GM12865 (cell line): ENCODE measurements around the gene KCNK18.

ENCODE experiments used
- DNase-seq: peaks from one replicate; pipeline ENCODE4 v3.0.0; 2010; ENCODE audit warnings: low read depth
- H3K4me3 ChIP-seq: 2 replicates; pipeline ENCODE4 v1.5.1; 2011; ENCODE audit warnings: mild to moderate bottlenecking, low read depth, low read length, control low read depth
- TF ChIP-seq, protein P1 (sequence below): IDR thresholded peaks from 2 replicates; pipeline ENCODE4 v1.5.1; 2011; ENCODE audit warnings: low read length, control low read depth, low read depth, inconsistent platforms; ENCODE audit not compliant: insufficient read depth; ENCODE audit errors: missing control alignments

Gene KCNK18

DNA sequence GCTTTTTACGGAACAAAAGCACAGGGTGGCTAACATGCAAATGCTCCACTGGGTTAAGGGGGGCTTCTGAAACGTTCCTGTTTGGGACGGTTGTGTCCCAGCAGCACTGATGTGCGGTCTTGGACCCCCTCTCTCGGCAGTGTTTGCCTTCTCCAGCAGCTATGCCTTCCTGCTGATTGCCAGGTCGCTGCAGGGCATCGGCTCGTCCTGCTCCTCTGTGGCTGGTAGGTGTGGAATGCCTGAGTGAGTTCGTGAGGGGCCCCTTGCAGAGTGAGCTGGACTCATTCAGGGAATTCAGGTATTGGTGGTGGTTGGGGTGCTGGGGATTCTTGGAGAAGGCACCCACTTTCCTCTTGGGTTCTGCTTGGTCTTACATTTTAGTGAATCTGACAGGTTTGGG lies 56.6 kb downstream of the KCNK18 start:
- TF ChIP-seq, protein P1, sequence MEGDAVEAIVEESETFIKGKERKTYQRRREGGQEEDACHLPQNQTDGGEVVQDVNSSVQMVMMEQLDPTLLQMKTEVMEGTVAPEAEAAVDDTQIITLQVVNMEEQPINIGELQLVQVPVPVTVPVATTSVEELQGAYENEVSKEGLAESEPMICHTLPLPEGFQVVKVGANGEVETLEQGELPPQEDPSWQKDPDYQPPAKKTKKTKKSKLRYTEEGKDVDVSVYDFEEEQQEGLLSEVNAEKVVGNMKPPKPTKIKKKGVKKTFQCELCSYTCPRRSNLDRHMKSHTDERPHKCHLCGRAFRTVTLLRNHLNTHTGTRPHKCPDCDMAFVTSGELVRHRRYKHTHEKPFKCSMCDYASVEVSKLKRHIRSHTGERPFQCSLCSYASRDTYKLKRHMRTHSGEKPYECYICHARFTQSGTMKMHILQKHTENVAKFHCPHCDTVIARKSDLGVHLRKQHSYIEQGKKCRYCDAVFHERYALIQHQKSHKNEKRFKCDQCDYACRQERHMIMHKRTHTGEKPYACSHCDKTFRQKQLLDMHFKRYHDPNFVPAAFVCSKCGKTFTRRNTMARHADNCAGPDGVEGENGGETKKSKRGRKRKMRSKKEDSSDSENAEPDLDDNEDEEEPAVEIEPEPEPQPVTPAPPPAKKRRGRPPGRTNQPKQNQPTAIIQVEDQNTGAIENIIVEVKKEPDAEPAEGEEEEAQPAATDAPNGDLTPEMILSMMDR = no peak
- no peak for DNase-seq
- no peak overlapping the region for H3K4me3 ChIP-seq

- TF ChIP-seq, protein P1 = no peak
- H3K4me3 ChIP-seq = no peak overlapping the region
Measured at GRCh38 chr10:117254338-117254737, 57.0 kb downstream of the KCNK18 start.

DNA sequence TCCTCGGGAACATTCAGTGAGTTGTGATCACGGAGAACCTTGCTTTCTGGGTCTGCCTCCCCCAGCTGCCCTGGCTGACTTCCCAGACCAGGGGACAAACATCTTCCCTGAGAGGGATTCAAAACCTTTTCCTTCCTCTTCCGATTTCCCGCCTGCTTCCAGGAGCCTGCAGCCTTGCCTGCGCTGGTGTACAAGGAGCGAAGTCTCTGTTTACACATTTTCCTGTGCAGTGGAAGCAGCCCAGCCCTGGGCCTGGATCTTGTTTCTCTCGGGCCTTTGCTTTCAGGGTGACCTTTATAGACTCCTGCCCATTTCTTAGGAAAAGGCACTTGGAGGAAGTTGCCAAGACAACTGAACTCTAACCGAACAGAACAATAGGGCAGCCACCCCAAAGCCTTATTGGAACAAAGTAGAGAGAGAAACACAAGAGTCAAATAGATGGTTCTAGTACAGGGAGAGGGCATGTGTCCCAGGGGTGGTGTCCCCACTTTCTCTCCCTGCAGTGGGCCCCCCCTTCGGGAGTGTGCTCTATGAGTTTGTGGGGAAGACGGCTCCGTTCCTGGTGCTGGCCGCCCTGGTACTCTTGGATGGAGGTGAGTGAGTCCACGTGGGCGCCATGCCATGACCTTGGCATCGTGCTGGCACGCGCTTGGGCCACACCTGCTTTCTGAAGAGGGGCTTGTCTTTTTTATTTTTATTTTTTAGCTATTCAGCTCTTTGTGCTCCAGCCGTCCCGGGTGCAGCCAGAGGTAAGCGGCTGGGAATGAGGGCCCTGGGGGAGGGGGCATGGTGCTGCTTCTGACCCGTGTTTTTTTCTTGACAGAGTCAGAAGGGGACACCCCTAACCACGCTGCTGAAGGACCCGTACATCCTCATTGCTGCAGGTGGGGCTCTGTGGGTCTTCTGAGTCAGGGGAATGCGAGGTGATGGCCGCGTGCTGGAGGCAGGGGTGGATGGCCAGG lies 57.8 kb downstream of the KCNK18 start:
- no peak overlapping the region for H3K4me3 ChIP-seq
- TF ChIP-seq, protein P1 = no peak
- DNase-seq = no peak

More at GRCh38 chr10:117254338-117254737, 57.0 kb downstream of the KCNK18 start:
- DNase-seq = no peak

DNA sequence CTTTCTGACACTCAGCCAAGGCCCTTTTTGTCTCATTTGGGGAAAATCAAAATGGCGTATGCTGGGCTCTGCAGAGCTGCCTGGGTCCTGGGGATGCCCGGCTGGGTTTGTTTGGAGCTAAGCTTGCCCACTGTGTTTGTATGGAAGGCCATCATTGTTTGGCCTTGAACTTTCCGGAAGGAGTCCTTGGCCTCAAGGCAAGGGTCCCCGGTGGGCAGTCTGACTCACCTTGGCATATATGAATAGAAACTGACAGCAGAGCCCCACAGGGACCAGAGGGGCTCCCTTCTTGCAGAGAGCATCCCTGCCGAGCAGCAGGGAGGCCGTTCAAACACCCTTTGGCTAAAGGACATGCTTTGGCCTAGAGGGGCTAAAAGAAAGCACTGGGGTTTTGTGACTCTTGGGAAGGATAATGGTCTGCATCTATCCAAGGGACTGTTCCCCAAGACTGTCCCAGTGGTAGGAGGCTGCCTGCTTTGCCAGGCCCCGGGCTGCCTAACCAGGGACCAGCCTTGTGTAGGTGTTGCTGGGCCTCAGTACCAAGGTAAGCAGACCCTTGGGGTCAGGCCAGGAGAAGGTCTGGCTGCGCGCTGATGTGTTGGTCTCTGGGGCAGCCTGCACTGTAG lies 58.7 kb downstream of the KCNK18 start:
- no peak for DNase-seq
- no peak overlapping the region for H3K4me3 ChIP-seq
- TF ChIP-seq, protein P1 = no peak

DNA sequence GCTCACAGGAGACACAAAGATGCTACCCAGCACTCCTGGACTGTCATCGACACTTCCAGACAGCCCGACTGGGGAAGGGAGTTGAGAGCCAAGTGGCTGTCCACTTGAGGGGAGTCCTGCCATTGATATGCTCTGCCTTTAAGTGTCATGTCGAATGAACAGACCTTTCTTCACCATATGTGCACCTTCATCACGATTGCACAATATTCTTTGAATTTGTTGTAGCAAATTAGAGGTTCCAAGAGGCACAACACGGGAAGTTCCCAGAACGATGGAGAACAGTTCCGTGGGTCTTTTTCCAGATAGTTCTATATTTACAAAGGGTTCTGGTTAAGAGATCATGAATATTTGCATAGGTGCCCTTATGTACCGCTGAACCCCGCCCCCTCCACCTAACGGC lies 59.6 kb downstream of the KCNK18 start:
- no peak for DNase-seq
- no peak overlapping the region for H3K4me3 ChIP-seq
- TF ChIP-seq, protein P1 = no peak

- no peak for DNase-seq
- no peak overlapping the region for H3K4me3 ChIP-seq
- TF ChIP-seq, protein P1 = no peak
Measured at GRCh38 chr10:117257721-117258120, 60.4 kb downstream of the KCNK18 start.
